ENCODE measurements around the gene BHLHA15.

DNA sequence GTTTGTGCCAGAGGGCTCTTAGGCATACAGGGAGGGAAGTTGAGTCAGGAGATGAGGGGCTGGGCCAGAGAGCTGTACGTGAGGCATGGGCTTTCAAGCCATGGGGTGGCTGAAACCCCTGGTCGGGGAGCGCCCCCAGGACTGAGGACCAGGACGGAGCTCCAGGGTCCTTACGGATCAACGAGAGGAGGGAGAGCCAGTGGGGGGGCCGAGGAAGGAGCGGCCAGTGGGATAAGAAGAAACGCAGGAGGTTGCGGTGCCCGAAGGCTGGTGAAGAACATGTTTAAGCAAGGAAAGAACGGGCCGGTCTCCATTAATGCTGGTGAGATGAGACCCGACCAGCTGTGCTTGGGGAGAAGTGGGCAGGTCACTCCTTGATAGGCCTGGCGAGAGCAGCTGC is 43.6 kb upstream of the BHLHA15 start:
- TF ChIP-seq REPIN1 (tag by site-specific recombination; IDR thresholded peaks at IDR 0.05; ENCODE audit: low read depth) (no peak), ZSCAN23 (tag by site-specific recombination; IDR thresholded peaks at IDR 0.05) (no peak), KLF16 (tag by site-specific recombination; IDR thresholded peaks at IDR 0.05) (no peak), WT1 (tag by site-specific recombination; IDR thresholded peaks at IDR 0.05) (no peak), KLF1 (tag by site-specific recombination; IDR thresholded peaks at IDR 0.05) (no peak), ZBTB8A (tag by site-specific recombination; IDR thresholded peaks at IDR 0.05) (no peak), ZNF555 (tag by site-specific recombination; conservative IDR thresholded peaks at IDR 0.05) (no peak)
- TF ChIP-seq, protein P1, sequence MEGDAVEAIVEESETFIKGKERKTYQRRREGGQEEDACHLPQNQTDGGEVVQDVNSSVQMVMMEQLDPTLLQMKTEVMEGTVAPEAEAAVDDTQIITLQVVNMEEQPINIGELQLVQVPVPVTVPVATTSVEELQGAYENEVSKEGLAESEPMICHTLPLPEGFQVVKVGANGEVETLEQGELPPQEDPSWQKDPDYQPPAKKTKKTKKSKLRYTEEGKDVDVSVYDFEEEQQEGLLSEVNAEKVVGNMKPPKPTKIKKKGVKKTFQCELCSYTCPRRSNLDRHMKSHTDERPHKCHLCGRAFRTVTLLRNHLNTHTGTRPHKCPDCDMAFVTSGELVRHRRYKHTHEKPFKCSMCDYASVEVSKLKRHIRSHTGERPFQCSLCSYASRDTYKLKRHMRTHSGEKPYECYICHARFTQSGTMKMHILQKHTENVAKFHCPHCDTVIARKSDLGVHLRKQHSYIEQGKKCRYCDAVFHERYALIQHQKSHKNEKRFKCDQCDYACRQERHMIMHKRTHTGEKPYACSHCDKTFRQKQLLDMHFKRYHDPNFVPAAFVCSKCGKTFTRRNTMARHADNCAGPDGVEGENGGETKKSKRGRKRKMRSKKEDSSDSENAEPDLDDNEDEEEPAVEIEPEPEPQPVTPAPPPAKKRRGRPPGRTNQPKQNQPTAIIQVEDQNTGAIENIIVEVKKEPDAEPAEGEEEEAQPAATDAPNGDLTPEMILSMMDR (tag by site-specific recombination; IDR thresholded peaks at IDR 0.05): no peak
- TF ChIP-seq, protein P2, sequence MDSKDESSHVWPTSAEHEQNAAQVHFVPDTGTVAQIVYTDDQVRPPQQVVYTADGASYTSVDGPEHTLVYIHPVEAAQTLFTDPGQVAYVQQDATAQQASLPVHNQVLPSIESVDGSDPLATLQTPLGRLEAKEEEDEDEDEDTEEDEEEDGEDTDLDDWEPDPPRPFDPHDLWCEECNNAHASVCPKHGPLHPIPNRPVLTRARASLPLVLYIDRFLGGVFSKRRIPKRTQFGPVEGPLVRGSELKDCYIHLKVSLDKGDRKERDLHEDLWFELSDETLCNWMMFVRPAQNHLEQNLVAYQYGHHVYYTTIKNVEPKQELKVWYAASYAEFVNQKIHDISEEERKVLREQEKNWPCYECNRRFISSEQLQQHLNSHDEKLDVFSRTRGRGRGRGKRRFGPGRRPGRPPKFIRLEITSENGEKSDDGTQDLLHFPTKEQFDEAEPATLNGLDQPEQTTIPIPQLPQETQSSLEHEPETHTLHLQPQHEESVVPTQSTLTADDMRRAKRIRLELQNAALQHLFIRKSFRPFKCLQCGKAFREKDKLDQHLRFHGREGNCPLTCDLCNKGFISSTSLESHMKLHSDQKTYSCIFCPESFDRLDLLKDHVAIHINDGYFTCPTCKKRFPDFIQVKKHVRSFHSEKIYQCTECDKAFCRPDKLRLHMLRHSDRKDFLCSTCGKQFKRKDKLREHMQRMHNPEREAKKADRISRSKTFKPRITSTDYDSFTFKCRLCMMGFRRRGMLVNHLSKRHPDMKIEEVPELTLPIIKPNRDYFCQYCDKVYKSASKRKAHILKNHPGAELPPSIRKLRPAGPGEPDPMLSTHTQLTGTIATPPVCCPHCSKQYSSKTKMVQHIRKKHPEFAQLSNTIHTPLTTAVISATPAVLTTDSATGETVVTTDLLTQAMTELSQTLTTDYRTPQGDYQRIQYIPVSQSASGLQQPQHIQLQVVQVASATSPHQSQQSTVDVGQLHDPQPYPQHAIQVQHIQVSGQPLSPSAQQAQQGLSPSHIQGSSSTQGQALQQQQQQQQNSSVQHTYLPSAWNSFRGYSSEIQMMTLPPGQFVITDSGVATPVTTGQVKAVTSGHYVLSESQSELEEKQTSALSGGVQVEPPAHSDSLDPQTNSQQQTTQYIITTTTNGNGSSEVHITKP (tag by site-specific recombination; IDR thresholded peaks at IDR 0.05): no peak
- TF ChIP-seq, protein P3, sequence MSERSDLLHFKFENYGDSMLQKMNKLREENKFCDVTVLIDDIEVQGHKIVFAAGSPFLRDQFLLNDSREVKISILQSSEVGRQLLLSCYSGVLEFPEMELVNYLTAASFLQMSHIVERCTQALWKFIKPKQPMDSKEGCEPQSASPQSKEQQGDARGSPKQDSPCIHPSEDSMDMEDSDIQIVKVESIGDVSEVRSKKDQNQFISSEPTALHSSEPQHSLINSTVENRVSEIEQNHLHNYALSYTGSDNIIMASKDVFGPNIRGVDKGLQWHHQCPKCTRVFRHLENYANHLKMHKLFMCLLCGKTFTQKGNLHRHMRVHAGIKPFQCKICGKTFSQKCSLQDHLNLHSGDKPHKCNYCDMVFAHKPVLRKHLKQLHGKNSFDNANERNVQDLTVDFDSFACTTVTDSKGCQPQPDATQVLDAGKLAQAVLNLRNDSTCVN (tag by site-specific recombination; optimal IDR thresholded peaks at IDR 0.05): no peak

Data from HEK293 (cell line).